HCT116 (cell line): ENCODE measurements around the gene CLVS2. TPM values are rescaled to one million over a fixed set of nuclear protein-coding genes. Genes with fewer than 3 reads are reported as not detected.

Source experiments
- ATAC-seq: fragments of 200-7000 bp; cut with Tn5 transposase; 2 replicates; pipeline ENCODE4 v1.9.1; 2020; ENCODE audit warnings: mild to moderate bottlenecking, moderate library complexity
- BruUV-seq: library from RNA; stranded (reverse); fragments of 400-500 nt; replicated peaks from 2 replicates; lab custom pipeline; 2021; lab: Mats Ljungman, UMichigan
- CTCF ChIA-PET: fragments of 300-600 bp; sonication (Branson Sonifier 250); formaldehyde crosslinking; loops from one replicate; lab custom pipeline; 2021; ENCODE audit warnings: antibody characterized with exemption; lab: Charles Lee
- POLR2A ChIA-PET: fragments of 300-600, 350-600 bp; sonication (Branson Sonifier 250); formaldehyde crosslinking; loops from one replicate; lab custom pipeline; 2021; ENCODE audit warnings: antibody characterized with exemption; lab: Charles Lee
- RAD21 ChIA-PET, 2 experiments: fragments of 300-600 bp; sonication (Branson Sonifier 250); formaldehyde crosslinking; loops; one replicate each; lab custom pipeline; 2023; ENCODE audit warnings: low total read pairs in 2 of 2; ENCODE audit not compliant: uncharacterized antibody in 2 of 2, unreplicated experiment in 2 of 2, low non-redundant PET in 1 of 2; lab: Charles Lee
- DNase-seq: peaks from one replicate; pipeline ENCODE4 v3.0.0-alpha.2; 2010; ENCODE audit warnings: low read depth, low spot score
- H2AFZ ChIP-seq: fragments of 200-600 bp; shearing (Covaris generic), sonication (generic); 2 replicates; pipeline ENCODE4 v1.6.1; 2017; ENCODE audit warnings: low read depth, mixed run types, mixed read lengths, antibody characterized with exemption, low read length; ENCODE audit not compliant: poor library complexity, severe bottlenecking
- H3K27ac ChIP-seq: 2 replicates; pipeline ENCODE4 v1.5.1; 2012; ENCODE audit warnings: low read depth, low read length
- H3K27me3 ChIP-seq: fragments of 200-600 bp; sonication (generic); 2 replicates; pipeline ENCODE4 v1.6.1; 2016; ENCODE audit warnings: mixed run types, low read length, mixed read lengths; ENCODE audit not compliant: insufficient read depth
- H3K36me3 ChIP-seq, 2 experiments: fragments of 200-500 bp in 1 of 2; fragments of 200-600 bp in 1 of 2; sonication (Bioruptor generic) in 1 of 2; sonication (generic) in 1 of 2; 2 replicates each; pipeline versions ENCODE4 v1.5.1 to v1.6.1; 2014 to 2016; ENCODE audit warnings: low read length in 2 of 2, inconsistent platforms in 1 of 2, mixed read lengths in 1 of 2, mixed run types in 1 of 2; ENCODE audit not compliant: insufficient read depth in 2 of 2, control insufficient read depth in 1 of 2
- H3K4me1 ChIP-seq, 2 experiments: fragments of 200-600 bp in 1 of 2; sonication (generic) in 1 of 2; 2 replicates each; pipeline versions ENCODE4 v1.5.1 to v1.6.1; 2012 to 2017; ENCODE audit warnings: low read length in 2 of 2, inconsistent platforms in 1 of 2, mild to moderate bottlenecking in 1 of 2, mixed read lengths in 1 of 2, mixed run types in 1 of 2, moderate library complexity in 1 of 2; ENCODE audit not compliant: insufficient read depth in 2 of 2, control insufficient read depth in 1 of 2
- H3K4me2 ChIP-seq: fragments of 200-600 bp; sonication (generic); 2 replicates; pipeline ENCODE4 v1.6.1; 2017; ENCODE audit warnings: mixed run types, low read length, mixed read lengths
- H3K4me3 ChIP-seq, 2 experiments: fragments of 200-600 bp in 1 of 2; sonication (generic) in 1 of 2; replicated peaks in 1 of 2; 2 replicates each; pipeline ENCODE4 v1.5.1; 2011 to 2016; ENCODE audit warnings: low read length in 2 of 2, control low read depth in 1 of 2, low read depth in 1 of 2, mild to moderate bottlenecking in 1 of 2, mixed read lengths in 1 of 2, mixed run types in 1 of 2
- H3K79me2 ChIP-seq: fragments of 200-600 bp; sonication (generic); 2 replicates; pipeline ENCODE4 v1.6.1; 2017; ENCODE audit warnings: mild to moderate bottlenecking, mixed run types, low read length, moderate library complexity, mixed read lengths; ENCODE audit not compliant: insufficient read depth
- H3K9ac ChIP-seq: fragments of 200-600 bp; sonication (generic); 2 replicates; pipeline ENCODE4 v1.6.1; 2016; ENCODE audit warnings: low read length, mixed read lengths
- H3K9me2 ChIP-seq: fragments of 200-600 bp; sonication (generic), shearing (Covaris generic); 2 replicates; pipeline ENCODE4 v1.6.1; 2017; ENCODE audit warnings: mixed run types, mild to moderate bottlenecking, moderate library complexity; ENCODE audit not compliant: insufficient read depth
- H3K9me3 ChIP-seq, 2 experiments: fragments of 200-500 bp in 1 of 2; fragments of 200-600 bp in 1 of 2; sonication (Bioruptor generic) in 1 of 2; sonication (generic) in 1 of 2; 2 replicates each; pipeline ENCODE4 v1.6.1; 2014 to 2017; ENCODE audit warnings: low read length in 2 of 2, mixed read lengths in 2 of 2, inconsistent platforms in 1 of 2, low read depth in 1 of 2, mild to moderate bottlenecking in 1 of 2, mixed run types in 1 of 2, moderate library complexity in 1 of 2; ENCODE audit not compliant: control insufficient read depth in 1 of 2, insufficient read depth in 1 of 2
- H4K20me1 ChIP-seq: fragments of 200-600 bp; sonication (generic), shearing (Covaris generic); 2 replicates; pipeline ENCODE4 v1.6.1; 2017; ENCODE audit warnings: mixed run types, mild to moderate bottlenecking, moderate library complexity; ENCODE audit not compliant: insufficient read depth
- CBX3 ChIP-seq: IDR thresholded peaks from 2 replicates; pipeline ENCODE4 v1.6.1; 2012; ENCODE audit warnings: low read depth
- CEBPB ChIP-seq: IDR thresholded peaks from 2 replicates; pipeline ENCODE4 v1.6.1; 2012; ENCODE audit warnings: low read depth
- EZH2 ChIP-seq: fragments of 200-600 bp; sonication (generic); IDR thresholded peaks from 2 replicates; pipeline ENCODE4 v1.6.1; 2017; ENCODE audit warnings: antibody characterized with exemption, mixed run types
- EZH2phosphoT487 ChIP-seq: fragments of 200-600 bp; IDR thresholded peaks from 2 replicates; pipeline ENCODE4 v1.6.1; 2018; ENCODE audit warnings: antibody characterized with exemption, borderline replicate concordance
- JUND ChIP-seq: IDR thresholded peaks from 2 replicates; pipeline ENCODE4 v1.6.1; 2012
- POLR2A ChIP-seq: IDR thresholded peaks from 2 replicates; pipeline ENCODE4 v1.7.0; 2011; ENCODE audit warnings: borderline replicate concordance; ENCODE audit not compliant: insufficient read depth, insufficient read length; ENCODE audit errors: extremely low read depth
- POLR2AphosphoS5 ChIP-seq: IDR thresholded peaks from 2 replicates; pipeline ENCODE4 v1.6.1; 2011; ENCODE audit warnings: mild to moderate bottlenecking, low read depth, low read length, moderate library complexity
- SIN3A ChIP-seq: IDR thresholded peaks from 2 replicates; pipeline ENCODE4 v1.6.1; 2012; ENCODE audit warnings: low read depth
- SP1 ChIP-seq: IDR thresholded peaks from 2 replicates; pipeline ENCODE4 v1.6.1; 2012; ENCODE audit warnings: low read depth
- SRF ChIP-seq: IDR thresholded peaks from 2 replicates; pipeline ENCODE4 v1.6.1; 2012; ENCODE audit warnings: low read depth
- TCF7L2 ChIP-seq: IDR thresholded peaks from 2 replicates; pipeline ENCODE4 v1.7.0; 2011; ENCODE audit warnings: borderline replicate concordance, inconsistent platforms; ENCODE audit not compliant: insufficient read depth, insufficient read length; ENCODE audit errors: extremely low read depth
- YY1 ChIP-seq: IDR thresholded peaks from 2 replicates; pipeline ENCODE4 v1.6.1; 2011; ENCODE audit warnings: low read length, low read depth, moderate library complexity, mild to moderate bottlenecking; ENCODE audit not compliant: insufficient replicate concordance; ENCODE audit errors: extremely low read depth
- ZFX ChIP-seq: fragments of 450-650 bp; IDR thresholded peaks from 2 replicates; pipeline ENCODE4 v1.6.1; 2017
- ZNF274 ChIP-seq: fragments of 200-500 bp; sonication (Bioruptor generic); IDR thresholded peaks from 2 replicates; pipeline ENCODE4 v1.6.1; 2014; ENCODE audit warnings: mild to moderate bottlenecking, low read depth, low read length, inconsistent platforms
- intact Hi-C: fragments of 100-400 bp; cut with micrococcal nuclease; formaldehyde crosslinking; loops from 2 replicates; pipeline ENCODE4 v1.10.0; 2022
- total RNA-seq: library from RNA; stranded (reverse); gene quantifications from one replicate; pipeline ENCODE4 v1.2.1, GENCODE V29; 2021; ENCODE audit not compliant: unreplicated experiment
- TF ChIP-seq, protein P1 (sequence below), 3 experiments: fragments of 200-600 bp in 1 of 3; sonication (generic) in 1 of 3; IDR thresholded peaks in 2 of 3; conservative IDR thresholded peaks in 1 of 3; 2 replicates each; pipeline ENCODE4 v1.5.1; 2012 to 2017; ENCODE audit warnings: low read depth in 2 of 3, low read length in 2 of 3, antibody characterized with exemption in 1 of 3, borderline replicate concordance in 1 of 3, control low read depth in 1 of 3, mild to moderate bottlenecking in 1 of 3, mixed read lengths in 1 of 3, mixed run types in 1 of 3, moderate library complexity in 1 of 3; ENCODE audit not compliant: insufficient read depth in 1 of 3
- TF ChIP-seq, protein P2 (sequence below): IDR thresholded peaks from 2 replicates; pipeline ENCODE4 v1.6.1; 2012; ENCODE audit warnings: low read depth
- TF ChIP-seq, protein P3 (sequence below): IDR thresholded peaks from 2 replicates; pipeline ENCODE4 v1.6.1; 2011; ENCODE audit warnings: mild to moderate bottlenecking, low read length, moderate library complexity; ENCODE audit not compliant: insufficient replicate concordance; ENCODE audit errors: extremely low read depth

CLVS2 gene
- total RNA-seq, 1 experiment from 2014 or later = not detected

DNA sequence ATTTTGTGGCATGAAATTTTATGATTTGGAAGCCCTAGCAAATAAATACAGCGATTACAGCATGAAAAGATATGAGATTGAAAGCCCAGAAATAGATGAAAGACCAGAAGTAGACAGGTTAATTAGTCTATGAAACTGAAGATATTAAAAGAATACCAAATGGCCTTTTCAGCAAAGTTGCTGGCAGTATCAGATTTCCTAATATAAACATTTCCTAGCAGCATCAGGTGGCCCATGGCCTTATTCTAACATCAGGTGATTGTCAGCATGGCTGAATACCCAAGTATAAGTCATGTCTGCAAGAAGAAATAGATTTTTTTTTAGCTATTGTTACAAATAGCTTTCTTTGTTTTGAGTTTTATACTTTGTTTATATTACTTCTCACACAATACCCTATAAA is 93.2 kb downstream of the CLVS2 start:
- no TSS peak for BruUV-seq
- Histone ChIP-seq H3K27me3 (0 out of 2 replicates have a peak, but pooled peaks cover 7% of the 10 kb centered on the region), H3K27ac (no peak overlapping the region), H3K4me1 (no peaks in the 10 kb centered on the region), H3K9me3 (no peaks in the 10 kb centered on the region), H3K9ac (no peak overlapping the region), H4K20me1 (no peaks in the 10 kb centered on the region), H2AFZ (no peak overlapping the region), H3K4me3 (no peak overlapping the region), H3K4me2 (no peak overlapping the region), H3K79me2 (no peaks in the 10 kb centered on the region), H3K9me2 (no peaks in the 10 kb centered on the region), H3K36me3 (no peaks in the 10 kb centered on the region)
- ChIA-PET RAD21 (no interaction called here), POLR2A (no interaction called here), CTCF (interaction anchor here (0.8 kb wide), 1 partner anchor 13 kb away, joined by 3 read pairs; no protein-coding TSS in a partner anchor)
- DNase-seq (no peak), ATAC-seq (no peak)
- intact Hi-C loops = no loop called here
- TF ChIP-seq SRF (no peak), CEBPB (no peak), EZH2phosphoT487 (no peak), ZNF274 (no peak), POLR2AphosphoS5 (no peak), YY1 (no peak), SP1 (no peak), JUND (no peak), SIN3A (no peak), POLR2A (no peak), CBX3 (no peak), TCF7L2 (no peak), EZH2 (no peak), ZFX (no peak)
- TF ChIP-seq, protein P1, sequence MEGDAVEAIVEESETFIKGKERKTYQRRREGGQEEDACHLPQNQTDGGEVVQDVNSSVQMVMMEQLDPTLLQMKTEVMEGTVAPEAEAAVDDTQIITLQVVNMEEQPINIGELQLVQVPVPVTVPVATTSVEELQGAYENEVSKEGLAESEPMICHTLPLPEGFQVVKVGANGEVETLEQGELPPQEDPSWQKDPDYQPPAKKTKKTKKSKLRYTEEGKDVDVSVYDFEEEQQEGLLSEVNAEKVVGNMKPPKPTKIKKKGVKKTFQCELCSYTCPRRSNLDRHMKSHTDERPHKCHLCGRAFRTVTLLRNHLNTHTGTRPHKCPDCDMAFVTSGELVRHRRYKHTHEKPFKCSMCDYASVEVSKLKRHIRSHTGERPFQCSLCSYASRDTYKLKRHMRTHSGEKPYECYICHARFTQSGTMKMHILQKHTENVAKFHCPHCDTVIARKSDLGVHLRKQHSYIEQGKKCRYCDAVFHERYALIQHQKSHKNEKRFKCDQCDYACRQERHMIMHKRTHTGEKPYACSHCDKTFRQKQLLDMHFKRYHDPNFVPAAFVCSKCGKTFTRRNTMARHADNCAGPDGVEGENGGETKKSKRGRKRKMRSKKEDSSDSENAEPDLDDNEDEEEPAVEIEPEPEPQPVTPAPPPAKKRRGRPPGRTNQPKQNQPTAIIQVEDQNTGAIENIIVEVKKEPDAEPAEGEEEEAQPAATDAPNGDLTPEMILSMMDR (IDR thresholded peaks at IDR 0.05 in 2 of 3, conservative IDR thresholded peaks at IDR 0.05 in 1 of 3; ENCODE audit: borderline replicate concordance in 1 of 3, insufficient read depth in 1 of 3, low read depth in 2 of 3, low read length in 2 of 3) = no peak
- TF ChIP-seq, protein P2, sequence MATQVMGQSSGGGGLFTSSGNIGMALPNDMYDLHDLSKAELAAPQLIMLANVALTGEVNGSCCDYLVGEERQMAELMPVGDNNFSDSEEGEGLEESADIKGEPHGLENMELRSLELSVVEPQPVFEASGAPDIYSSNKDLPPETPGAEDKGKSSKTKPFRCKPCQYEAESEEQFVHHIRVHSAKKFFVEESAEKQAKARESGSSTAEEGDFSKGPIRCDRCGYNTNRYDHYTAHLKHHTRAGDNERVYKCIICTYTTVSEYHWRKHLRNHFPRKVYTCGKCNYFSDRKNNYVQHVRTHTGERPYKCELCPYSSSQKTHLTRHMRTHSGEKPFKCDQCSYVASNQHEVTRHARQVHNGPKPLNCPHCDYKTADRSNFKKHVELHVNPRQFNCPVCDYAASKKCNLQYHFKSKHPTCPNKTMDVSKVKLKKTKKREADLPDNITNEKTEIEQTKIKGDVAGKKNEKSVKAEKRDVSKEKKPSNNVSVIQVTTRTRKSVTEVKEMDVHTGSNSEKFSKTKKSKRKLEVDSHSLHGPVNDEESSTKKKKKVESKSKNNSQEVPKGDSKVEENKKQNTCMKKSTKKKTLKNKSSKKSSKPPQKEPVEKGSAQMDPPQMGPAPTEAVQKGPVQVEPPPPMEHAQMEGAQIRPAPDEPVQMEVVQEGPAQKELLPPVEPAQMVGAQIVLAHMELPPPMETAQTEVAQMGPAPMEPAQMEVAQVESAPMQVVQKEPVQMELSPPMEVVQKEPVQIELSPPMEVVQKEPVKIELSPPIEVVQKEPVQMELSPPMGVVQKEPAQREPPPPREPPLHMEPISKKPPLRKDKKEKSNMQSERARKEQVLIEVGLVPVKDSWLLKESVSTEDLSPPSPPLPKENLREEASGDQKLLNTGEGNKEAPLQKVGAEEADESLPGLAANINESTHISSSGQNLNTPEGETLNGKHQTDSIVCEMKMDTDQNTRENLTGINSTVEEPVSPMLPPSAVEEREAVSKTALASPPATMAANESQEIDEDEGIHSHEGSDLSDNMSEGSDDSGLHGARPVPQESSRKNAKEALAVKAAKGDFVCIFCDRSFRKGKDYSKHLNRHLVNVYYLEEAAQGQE = no peak
- TF ChIP-seq, protein P3, sequence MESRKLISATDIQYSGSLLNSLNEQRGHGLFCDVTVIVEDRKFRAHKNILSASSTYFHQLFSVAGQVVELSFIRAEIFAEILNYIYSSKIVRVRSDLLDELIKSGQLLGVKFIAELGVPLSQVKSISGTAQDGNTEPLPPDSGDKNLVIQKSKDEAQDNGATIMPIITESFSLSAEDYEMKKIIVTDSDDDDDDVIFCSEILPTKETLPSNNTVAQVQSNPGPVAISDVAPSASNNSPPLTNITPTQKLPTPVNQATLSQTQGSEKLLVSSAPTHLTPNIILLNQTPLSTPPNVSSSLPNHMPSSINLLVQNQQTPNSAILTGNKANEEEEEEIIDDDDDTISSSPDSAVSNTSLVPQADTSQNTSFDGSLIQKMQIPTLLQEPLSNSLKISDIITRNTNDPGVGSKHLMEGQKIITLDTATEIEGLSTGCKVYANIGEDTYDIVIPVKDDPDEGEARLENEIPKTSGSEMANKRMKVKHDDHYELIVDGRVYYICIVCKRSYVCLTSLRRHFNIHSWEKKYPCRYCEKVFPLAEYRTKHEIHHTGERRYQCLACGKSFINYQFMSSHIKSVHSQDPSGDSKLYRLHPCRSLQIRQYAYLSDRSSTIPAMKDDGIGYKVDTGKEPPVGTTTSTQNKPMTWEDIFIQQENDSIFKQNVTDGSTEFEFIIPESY = no peak
- TF ChIP-seq, all 23 proteins: peak for 0
